ENCODE data around the gene NDNF. TPM values are rescaled to one million over a fixed set of nuclear protein-coding genes. Genes with fewer than 3 reads are reported as not detected.

The NDNF gene
- total RNA-seq, 4 donors from 2014 or later = 1.0 to 8.4 (median 1.4) TPM

GRCh38 chr4:121070696-121071639, 1.4 kb downstream of the NDNF start:
- H3K27me3 ChIP-seq = peaks cover 0 to 97% (median 15%) of the 10 kb centered on the region in 4 donors
- WGBS, 2 donors = 4 to 8% methylated on average over 28 to 40 of the region's 64 CpGs
- TF ChIP-seq, protein P1, sequence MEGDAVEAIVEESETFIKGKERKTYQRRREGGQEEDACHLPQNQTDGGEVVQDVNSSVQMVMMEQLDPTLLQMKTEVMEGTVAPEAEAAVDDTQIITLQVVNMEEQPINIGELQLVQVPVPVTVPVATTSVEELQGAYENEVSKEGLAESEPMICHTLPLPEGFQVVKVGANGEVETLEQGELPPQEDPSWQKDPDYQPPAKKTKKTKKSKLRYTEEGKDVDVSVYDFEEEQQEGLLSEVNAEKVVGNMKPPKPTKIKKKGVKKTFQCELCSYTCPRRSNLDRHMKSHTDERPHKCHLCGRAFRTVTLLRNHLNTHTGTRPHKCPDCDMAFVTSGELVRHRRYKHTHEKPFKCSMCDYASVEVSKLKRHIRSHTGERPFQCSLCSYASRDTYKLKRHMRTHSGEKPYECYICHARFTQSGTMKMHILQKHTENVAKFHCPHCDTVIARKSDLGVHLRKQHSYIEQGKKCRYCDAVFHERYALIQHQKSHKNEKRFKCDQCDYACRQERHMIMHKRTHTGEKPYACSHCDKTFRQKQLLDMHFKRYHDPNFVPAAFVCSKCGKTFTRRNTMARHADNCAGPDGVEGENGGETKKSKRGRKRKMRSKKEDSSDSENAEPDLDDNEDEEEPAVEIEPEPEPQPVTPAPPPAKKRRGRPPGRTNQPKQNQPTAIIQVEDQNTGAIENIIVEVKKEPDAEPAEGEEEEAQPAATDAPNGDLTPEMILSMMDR (IDR thresholded peaks at IDR 0.05) = peak in 2 of 6 experiments; percentile 23 to 43
- TF ChIP-seq POLR2A (IDR thresholded peaks at IDR 0.05) = no peak

DNA sequence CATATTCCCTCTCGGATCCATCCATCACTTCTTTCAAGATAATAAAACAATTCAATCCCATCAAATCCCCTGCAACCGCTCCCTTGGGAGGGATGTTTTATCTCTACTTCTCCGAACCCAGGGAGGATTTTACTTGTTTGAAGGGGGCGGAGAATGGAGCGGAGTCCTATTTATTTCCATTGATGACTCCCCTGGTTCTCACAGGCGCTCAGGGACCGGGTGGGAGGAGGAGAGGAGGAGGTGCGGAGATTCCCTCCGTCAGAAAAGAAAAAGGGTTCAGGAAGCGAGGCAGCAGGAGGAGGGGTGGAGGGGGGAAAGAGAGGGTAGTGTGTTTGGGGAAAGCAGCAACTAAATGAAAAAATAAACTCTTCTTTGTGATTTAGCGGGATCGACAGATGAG, 2.1 kb downstream of the NDNF start:
- intact Hi-C loops (cut with DNase I) = no loop called here
- Histone ChIP-seq H3K27me3 (peaks cover 0 to 95% (median 15%) of the 10 kb centered on the region in 4 donors), H3K4me1 (peaks cover 9 to 28% (median 20%) of the 10 kb centered on the region in 3 donors), H3K36me3 (no peaks in the 10 kb centered on the region), H3K4me3 (peak overlapping the region; percentile 36 to 81 (median 56)), H3K27ac (peak overlapping the region in 3 of 4 donors; percentile 54 to 77 (median 74)), H3K9me3 (no peaks in the 10 kb centered on the region)
- DNase-seq = no peak
- WGBS, 2 donors = 31 to 64% methylated on average over 10 to 12 of the region's 12 CpGs
- TF ChIP-seq, protein P1 (IDR thresholded peaks at IDR 0.05) = no peak
- no peak for TF ChIP-seq POLR2A (IDR thresholded peaks at IDR 0.05)

More at GRCh38 chr4:121070696-121071639, 1.4 kb downstream of the NDNF start:
- Histone ChIP-seq H3K4me3 (peak overlapping the region; percentile 36 to 81 (median 56)), H3K36me3 (no peaks in the 10 kb centered on the region), H3K4me1 (peaks cover 9 to 28% (median 20%) of the 10 kb centered on the region in 3 donors), H3K9me3 (no peaks in the 10 kb centered on the region), H3K27ac (peak overlapping the region in 3 of 4 donors; percentile 73 to 77 (median 74))
- intact Hi-C loops (cut with DNase I) = no loop called here
- DNase-seq = no peak

GRCh38 chr4:121069430-121069829, 2.9 kb downstream of the NDNF start:
- Histone ChIP-seq H3K9me3 (no peaks in the 10 kb centered on the region), H3K27ac (peak overlapping the region in 2 of 4 donors; percentile 74 to 77), H3K27me3 (peaks cover 0 to 94% (median 15%) of the 10 kb centered on the region in 4 donors), H3K4me1 (peaks cover 9 to 28% (median 20%) of the 10 kb centered on the region in 3 donors), H3K36me3 (no peaks in the 10 kb centered on the region), H3K4me3 (peak overlapping the region in 3 of 4 donors; percentile 53 to 81 (median 58))
- WGBS, 2 donors = 76 to 78% methylated on average over 1 of the region's 1 CpG
- DNase-seq = no peak
- intact Hi-C loops (cut with DNase I) = no loop called here
- TF ChIP-seq POLR2A (IDR thresholded peaks at IDR 0.05) = no peak
- TF ChIP-seq, protein P1 (IDR thresholded peaks at IDR 0.05) = no peak

GRCh38 chr4:121064482-121064881, 7.9 kb downstream of the NDNF start:
- intact Hi-C loops (cut with DNase I) = no loop called here
- no peaks in the 10 kb centered on the region for H3K36me3 ChIP-seq
- H3K9me3 ChIP-seq = no peaks in the 10 kb centered on the region
- no peak overlapping the region for H3K4me3 ChIP-seq
- DNase-seq = no peak
- no peak overlapping the region for H3K27ac ChIP-seq
- 56 to 60% methylated on average over 3 of the region's 3 CpGs for WGBS, 2 donors
- H3K27me3 ChIP-seq = peaks cover 0 to 67% (median 0%) of the 10 kb centered on the region in 4 donors
- H3K4me1 ChIP-seq = peaks cover 0 to 16% (median 0%) of the 10 kb centered on the region in 3 donors
- no peak for TF ChIP-seq POLR2A (IDR thresholded peaks at IDR 0.05)
- TF ChIP-seq, protein P1 (IDR thresholded peaks at IDR 0.05) = no peak

- whole genome bisulfite sequencing, 2 donors = 18 to 20% methylated on average over 5 of the region's 5 CpGs
- no peak for TF ChIP-seq POLR2A (IDR thresholded peaks at IDR 0.05)
- TF ChIP-seq, protein P1 (IDR thresholded peaks at IDR 0.05) = no peak
- H3K27me3 ChIP-seq = peaks cover 0 to 70% (median 0%) of the 10 kb centered on the region in 4 donors
- H3K27ac ChIP-seq = peak overlapping the region in 1 of 4 donors; percentile 42
- intact Hi-C loops (cut with DNase I) = no loop called here
- H3K4me3 ChIP-seq = no peak overlapping the region
- no peaks in the 10 kb centered on the region for H3K36me3 ChIP-seq
- no peak for DNase-seq
- no peaks in the 10 kb centered on the region for H3K9me3 ChIP-seq
- H3K4me1 ChIP-seq = peaks cover 0 to 20% (median 0%) of the 10 kb centered on the region in 3 donors
Observed at GRCh38 chr4:121062521-121062920, 9.8 kb downstream of the NDNF start.

Data from esophagus squamous epithelium (tissue), 5 donors.